HG03342 (cell line): Measurements from ENCODE around the gene PNMA1.

Source experiments
- ATAC-seq: cut with Tn5 transposase; IDR thresholded peaks from one replicate; pipeline ENCODE4 v1.9.1; 2021; ENCODE audit warnings: mild to moderate bottlenecking, moderate library complexity; ENCODE audit not compliant: unreplicated experiment

Gene PNMA1

DNA sequence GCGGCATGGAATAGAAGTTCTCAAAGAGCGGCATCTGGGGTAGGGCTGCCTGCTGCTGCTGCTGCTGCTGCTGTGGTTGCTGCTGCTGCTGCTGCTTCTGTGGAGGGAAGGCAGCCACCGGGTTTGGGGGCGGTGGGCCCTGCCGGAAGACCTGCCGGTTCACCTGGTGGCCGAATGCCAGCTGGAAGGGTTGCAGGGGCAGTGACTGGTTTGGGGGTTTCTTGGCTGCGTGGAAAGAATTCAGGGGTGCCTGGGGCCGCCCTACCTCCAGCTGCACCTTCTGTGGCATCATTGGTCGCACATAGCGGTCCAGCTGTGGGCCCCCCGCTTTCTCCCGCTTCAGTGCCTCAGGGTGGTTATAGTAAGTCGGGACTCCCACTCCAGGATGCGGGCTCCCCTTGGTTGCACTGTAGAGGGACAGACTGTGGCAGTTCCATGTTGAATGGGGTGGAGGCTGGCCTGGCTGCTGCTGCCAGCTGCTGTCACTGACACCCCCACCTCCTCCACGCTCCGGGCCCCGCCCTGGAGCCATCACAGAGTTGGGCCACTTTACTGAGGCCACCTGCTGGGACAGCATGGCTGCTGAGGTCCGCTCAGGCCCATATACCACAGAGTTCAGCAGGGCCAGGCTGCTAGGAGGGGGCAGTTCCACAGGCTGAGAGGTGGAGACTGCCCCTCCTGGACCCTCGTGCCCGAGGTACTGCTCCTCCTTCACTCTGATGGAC, 25.2 kb upstream of the PNMA1 start:
- ATAC-seq, result no peak

GRCh38 chr14:73738518-73739173, 24.5 kb upstream of the PNMA1 start:
- ATAC-seq, result no peak

GRCh38 chr14:73736842-73737241, 22.7 kb upstream of the PNMA1 start:
- ATAC-seq, result no peak

DNA sequence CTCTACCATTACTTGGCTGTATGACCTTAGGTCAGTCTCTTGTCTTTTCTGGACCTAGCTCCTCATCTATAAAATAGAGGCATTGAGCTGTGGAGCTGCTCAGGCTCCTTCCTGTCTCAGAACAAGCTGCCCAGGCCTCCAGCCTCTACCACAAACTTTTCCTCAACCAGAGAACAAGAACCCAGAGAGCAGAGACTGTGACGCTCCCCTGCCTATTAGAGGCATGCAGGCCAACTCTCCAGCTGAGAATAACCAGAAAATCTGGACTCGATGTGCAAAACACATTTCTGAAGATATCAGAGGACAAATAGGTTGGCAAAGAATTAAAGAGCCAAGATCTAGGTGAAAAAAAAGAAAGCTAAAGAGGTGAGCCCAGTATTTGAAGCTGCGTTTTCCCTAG, 17.8 kb upstream of the PNMA1 start:
- no peak for ATAC-seq

DNA sequence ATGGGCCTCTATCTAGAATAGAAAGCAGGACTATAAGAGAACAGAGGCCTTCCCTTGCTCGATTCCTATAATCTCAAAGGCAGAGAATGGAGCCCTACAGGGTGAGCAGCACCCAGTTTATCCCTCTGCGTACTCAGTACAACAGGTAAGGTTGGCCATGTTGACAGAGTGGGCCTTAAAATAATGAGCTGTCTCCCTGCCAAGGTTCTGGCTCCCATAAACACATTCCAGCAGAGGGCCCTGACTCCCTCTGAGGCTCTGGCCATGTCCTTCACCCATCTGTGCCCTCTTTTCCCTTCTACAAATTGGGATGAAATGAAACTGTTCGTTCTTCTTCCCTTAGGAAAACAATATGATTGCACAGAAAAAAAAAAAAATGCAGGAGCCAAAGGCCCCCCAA, 16.9 kb upstream of the PNMA1 start:
- no peak for ATAC-seq

- ATAC-seq, result no peak
Observed at GRCh38 chr14:73729556-73730265, 15.5 kb upstream of the PNMA1 start.

DNA sequence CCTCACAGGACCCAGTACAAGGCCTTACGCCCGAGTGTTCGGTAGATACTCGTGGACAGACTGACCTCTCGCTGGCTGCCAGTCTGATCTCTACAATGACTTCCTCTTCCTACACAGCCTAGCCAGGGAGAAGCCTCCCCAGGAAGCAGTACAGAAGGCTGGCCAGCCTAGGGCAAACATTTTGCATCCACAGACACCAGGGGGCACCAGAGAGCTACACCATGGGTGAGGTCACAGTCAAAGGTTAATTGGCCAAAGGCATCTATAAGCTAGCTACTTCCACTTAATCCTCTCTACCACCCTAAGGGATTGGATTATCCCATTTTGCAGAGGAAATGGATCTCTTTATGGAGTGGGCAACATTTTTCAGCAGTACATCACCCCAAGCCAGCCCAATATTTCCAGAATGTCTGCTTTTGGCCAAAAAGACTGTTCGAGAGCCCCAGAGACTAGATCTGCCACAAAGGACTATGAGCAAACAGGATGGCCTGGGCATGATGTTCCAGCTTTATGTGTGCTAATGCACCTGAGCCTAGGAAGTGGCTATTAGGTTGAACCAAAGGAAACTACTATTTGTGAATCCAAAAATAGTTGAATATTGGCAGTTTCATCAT, 14.6 kb upstream of the PNMA1 start:
- no peak for ATAC-seq

GRCh38 chr14:73727166-73727565, 13.0 kb upstream of the PNMA1 start:
- no peak for ATAC-seq

- ATAC-seq, result no peak
Observed at GRCh38 chr14:73726025-73726961, 12.1 kb upstream of the PNMA1 start.

GRCh38 chr14:73725116-73726024, 11.2 kb upstream of the PNMA1 start:
- ATAC-seq, result no peak

GRCh38 chr14:73724696-73725095, 10.5 kb upstream of the PNMA1 start:
- no peak for ATAC-seq

GRCh38 chr14:73723797-73724661, 9.8 kb upstream of the PNMA1 start:
- ATAC-seq, result no peak

GRCh38 chr14:73723406-73723796, 9.2 kb upstream of the PNMA1 start:
- ATAC-seq, result no peak

GRCh38 chr14:73722581-73722980, 8.4 kb upstream of the PNMA1 start:
- no peak for ATAC-seq

DNA sequence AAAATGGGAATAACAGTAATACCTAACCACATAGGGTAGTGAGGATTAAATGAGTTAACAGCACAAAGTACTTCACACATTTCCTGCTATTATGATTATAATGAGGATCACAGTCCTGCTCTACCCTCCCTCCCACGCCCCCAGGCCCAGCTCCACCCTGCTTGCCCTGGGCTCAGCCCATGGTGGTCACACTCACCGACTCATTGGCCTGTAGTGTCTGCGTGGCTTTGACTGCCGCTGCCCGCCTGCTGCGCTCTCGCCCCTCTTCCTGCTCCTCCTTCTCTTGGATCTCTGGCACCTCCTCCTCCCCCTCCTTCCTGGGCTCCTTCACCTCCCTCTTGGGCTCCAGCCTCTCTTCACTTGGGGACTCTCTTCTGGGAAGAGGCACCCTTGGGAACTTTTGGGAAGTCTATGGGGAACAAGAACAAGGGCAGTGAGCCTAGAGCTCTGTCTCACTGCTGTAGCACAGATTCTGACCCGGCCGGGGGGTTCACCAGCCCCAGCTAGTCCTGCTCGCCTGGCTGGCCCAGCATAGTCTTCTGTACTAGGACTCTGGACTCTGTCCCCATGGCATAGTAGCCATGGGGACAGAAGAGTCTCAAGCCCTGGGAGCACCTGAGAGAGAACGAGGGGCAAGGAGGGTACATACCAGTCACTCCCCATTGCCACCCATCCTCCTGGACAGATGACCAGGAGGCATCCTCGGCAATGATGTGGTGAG, 7.1 kb upstream of the PNMA1 start:
- no peak for ATAC-seq

- no peak for ATAC-seq
Observed at GRCh38 chr14:73720636-73721035, 6.5 kb upstream of the PNMA1 start.

DNA sequence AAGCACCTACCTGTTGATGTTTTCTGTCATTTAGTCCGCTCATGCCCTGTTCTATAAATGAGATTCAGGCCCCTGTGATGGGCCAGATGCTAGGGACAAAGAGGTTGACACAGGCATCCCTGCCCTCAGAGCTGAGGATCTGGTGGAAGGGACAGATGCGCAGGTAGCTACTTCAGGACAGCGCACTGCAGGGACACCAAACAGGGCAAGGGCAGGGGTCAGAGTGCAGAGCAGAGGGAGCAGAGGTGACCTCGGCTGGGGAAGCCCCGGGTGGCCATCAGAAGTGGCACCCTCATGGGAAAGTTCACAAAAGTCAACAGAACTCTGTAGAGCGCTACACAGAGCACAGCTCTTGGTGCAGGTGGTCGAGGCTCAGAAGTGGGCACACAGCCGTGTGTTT, 5.6 kb upstream of the PNMA1 start:
- no peak for ATAC-seq

DNA sequence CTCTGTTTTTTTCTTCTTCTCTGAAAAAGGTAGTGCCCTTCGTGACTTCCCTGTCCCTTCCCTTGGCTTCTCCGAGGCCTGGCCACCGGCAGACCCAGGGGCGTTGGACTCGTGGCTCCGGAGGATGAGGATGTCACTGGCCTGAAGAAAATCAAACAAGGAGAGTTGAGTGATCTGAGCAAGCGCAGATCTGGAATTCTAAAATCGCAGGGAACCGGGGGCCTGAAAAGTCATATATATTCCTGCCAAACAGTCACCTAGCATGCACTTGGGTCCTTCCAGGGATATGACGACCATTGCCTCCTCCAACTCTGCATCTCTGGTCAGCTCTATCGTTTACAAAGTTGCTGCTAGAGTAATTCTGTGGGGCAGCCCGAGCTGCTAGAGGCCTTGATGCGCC, 5.2 kb upstream of the PNMA1 start:
- no peak for ATAC-seq
